C4-2B (cell line): Measurements from ENCODE around the gene XIRP2.

Source experiments
- CTCF ChIP-seq: fragments of 450-650 bp; conservative IDR thresholded peaks from 2 replicates; pipeline ENCODE4 v1.5.1; 2017; ENCODE audit warnings: mild to moderate bottlenecking
- ZFX ChIP-seq: fragments of 450-650 bp; IDR thresholded peaks from 2 replicates; pipeline ENCODE4 v1.6.1; 2017

- TF ChIP-seq CTCF (no peak), ZFX (no peak)
Measured at GRCh38 chr2:167215595-167215994, 327.3 kb downstream of the XIRP2 start.
